Stimulated activated CD4-positive, alpha-beta T cell treated with anti-CD3 and anti-CD28 coated beads, Interleukin-12 subunit alpha, Interleukin-12 subunit beta, amount 100 ng/mL, for 24 hours (primary cell): ENCODE results near the gene SEM1.
"Not testable (repeated sequence)": the region's sequence is repeated elsewhere in the genome, so short reads cannot be mapped to it uniquely, and the experiment has no call there.

Source experiments
- DNase-seq, 2 experiments: peaks; one replicate each; pipeline ENCODE4 v3.0.0-alpha.2; 2020; ENCODE audit warnings: low read depth in 2 of 2

SEM1 gene

DNA sequence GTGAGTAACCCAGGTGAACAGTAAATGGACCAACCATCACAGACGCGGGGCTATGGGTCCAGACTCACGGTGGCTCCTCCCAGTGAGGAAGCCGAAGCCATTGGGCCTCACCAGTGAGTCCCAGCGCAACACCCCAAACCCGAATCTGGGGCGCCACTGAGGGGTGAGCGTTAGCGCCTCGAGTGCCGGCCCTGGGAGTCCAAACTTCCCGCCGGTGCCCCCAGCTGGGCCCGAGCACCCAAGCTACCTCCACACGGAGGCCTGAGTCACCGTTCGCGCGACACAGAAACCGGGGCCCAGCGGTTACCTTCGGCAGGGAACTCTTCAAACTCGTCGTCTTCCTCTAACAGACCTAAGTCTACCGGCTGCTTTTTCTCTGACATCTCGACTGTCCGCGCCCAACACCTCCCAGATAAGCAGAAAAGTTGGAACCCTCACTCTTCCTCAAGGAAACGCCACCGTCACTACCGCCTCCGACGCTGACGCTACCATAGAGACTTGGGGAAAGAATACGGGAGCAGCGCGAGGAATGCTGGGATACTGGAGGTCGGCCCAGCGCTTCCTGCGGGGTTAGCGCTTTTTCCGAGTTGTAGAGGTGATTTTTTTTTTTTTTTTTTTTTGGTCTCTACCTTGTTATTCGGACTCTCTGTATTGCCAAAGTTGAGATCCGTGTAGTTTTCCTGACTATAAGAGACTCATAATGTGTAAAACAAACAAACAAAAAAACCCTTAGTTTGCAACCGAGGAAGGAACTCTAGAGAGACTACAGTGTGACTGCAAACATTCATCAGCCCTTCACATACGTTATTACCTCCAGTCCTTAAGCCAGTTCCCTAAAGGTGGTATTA lies at the start of gene SEM1:
TSS of gene SEM1 (minus strand) at position 466 of the 848 bp plus-strand sequence. CDS start at position 383, 83 bp downstream.
- DNase-seq, result peak; percentile 50 to 52

- not testable (repeated sequence) for DNase-seq
Observed at GRCh38 chr7:96757880-96758279, 48.2 kb upstream of the SEM1 start.

GRCh38 chr7:96747418-96747940 lies 37.8 kb upstream of the SEM1 start:
- no peak for DNase-seq

DNA sequence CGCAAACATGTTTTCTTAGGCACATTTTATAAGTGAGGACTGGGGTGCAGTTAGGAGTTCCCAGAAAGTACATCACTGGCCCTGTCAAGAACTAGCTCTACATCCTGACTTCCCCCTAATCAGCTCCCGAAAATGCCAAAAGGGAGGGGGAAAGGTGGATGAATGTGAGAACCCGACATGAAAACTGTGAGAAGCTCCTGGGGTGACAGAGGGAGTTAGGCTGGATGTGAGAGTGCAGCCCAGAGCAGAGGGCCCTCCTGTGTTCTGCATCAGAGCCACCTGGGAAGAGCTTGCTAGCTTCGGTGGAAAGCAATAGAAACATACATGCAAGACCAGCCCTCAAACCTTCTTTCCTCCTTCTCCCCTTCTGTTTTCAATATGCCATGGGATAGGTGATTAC lies 30.5 kb upstream of the SEM1 start:
- no peak for DNase-seq

DNA sequence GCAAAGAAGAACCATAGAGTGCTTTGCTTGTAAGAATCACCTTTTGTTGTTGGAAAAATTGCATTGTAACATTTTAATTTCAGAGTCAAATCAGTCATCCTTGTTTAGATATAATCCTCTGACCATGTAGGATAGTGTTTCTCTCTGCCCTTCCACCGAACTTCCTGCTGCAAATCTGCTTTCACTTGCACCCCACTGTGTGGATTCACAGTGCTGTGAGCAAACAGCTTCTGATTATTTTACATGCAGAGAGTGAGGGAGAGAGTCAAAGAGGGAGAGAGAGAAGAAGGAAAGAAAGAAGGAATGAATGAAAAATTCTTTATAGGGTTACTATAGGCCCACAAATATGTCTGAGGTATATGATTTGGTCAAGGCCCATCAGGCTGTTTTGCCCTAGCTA lies 30.0 kb upstream of the SEM1 start:
- no peak for DNase-seq

GRCh38 chr7:96739167-96739566 lies 29.5 kb upstream of the SEM1 start:
- DNase-seq, result no peak

DNA sequence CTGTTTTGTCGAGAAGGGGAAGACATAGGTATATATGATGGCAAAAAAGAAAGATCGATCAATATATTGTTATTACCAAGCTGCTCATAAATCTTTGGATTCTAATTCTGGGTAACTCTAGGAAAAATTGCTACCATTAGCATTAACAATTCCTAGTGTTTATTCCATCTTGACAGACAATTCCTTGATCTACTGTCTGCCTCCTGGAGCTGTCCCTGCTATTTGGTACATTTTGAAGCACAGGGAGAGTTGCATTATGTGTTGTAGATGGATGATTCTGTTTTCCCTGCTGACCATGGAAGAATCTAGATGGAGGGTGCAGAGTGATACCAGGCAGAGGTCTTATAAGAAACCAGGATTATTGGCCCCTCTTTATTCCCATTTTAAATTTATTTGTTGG lies 29.1 kb upstream of the SEM1 start:
- no peak for DNase-seq

GRCh38 chr7:96737545-96738050 lies 28.0 kb upstream of the SEM1 start:
- DNase-seq, result no peak

GRCh38 chr7:96734343-96734742 lies 24.7 kb upstream of the SEM1 start:
- no peak for DNase-seq

DNA sequence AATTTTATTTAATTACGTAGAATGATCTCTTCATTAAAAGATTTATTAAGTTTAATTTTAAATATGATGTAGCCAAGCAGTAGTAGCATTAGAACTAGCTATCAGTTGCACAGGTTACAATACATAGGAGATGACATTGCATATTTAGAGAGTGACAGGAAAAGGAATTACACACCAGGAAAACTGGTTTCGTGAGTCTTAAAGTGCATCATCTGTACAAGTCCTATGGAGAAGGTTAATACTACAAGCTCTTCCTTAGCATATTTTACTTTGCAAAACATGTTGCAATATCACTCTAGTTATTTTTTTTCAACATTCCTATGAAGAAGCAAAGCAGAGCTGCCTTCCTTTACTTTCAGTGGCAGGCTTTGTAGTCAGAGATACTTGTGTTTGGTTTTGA lies 20.2 kb upstream of the SEM1 start:
- DNase-seq, result no peak

DNA sequence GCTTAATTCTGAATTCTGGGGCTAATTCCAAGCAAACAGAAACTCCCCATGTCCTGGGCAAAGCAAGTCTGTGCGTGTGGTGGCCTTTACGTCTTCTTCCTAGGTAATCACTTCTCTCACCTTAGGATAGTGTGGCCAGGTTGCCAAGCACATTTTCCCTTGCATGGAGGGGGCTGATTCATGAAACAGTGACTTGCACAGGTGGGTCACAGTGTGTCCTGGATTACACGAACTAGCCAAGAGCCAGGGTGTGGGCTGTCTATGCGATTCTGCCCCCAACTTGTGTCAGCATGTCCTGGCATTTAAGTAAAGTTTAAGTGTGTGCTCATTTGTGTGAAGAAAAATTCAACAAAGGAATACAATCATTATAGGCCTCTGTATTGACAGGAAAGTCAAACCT lies 18.5 kb upstream of the SEM1 start:
- no peak for DNase-seq

- DNase-seq, result no peak
Observed at GRCh38 chr7:96727534-96728088, 18.0 kb upstream of the SEM1 start.

- DNase-seq, result no peak
Observed at GRCh38 chr7:96723622-96724021, 14.0 kb upstream of the SEM1 start.

GRCh38 chr7:96722928-96723327 lies 13.3 kb upstream of the SEM1 start:
- not testable (repeated sequence) for DNase-seq

DNA sequence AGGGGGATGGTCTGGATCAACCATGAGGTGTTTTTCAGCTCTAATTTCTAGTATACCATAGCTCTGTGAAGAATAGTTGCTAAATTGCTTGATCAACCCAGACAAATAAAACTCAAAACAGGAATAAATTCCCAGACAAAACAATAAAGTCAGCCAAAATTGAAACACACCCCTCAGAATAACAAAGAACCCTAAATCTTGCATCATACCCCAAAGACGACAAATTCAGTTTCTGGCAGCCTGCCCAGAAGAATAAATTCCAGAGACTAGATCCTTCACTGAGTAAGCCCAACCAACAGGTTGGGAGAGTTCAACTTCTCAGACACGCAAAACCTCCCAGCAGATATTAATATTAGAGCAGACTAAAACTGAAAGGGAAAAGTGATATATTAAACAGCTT lies 11.2 kb upstream of the SEM1 start:
- no peak for DNase-seq

- no peak for DNase-seq
Observed at GRCh38 chr7:96719164-96719563, 9.5 kb upstream of the SEM1 start.

DNA sequence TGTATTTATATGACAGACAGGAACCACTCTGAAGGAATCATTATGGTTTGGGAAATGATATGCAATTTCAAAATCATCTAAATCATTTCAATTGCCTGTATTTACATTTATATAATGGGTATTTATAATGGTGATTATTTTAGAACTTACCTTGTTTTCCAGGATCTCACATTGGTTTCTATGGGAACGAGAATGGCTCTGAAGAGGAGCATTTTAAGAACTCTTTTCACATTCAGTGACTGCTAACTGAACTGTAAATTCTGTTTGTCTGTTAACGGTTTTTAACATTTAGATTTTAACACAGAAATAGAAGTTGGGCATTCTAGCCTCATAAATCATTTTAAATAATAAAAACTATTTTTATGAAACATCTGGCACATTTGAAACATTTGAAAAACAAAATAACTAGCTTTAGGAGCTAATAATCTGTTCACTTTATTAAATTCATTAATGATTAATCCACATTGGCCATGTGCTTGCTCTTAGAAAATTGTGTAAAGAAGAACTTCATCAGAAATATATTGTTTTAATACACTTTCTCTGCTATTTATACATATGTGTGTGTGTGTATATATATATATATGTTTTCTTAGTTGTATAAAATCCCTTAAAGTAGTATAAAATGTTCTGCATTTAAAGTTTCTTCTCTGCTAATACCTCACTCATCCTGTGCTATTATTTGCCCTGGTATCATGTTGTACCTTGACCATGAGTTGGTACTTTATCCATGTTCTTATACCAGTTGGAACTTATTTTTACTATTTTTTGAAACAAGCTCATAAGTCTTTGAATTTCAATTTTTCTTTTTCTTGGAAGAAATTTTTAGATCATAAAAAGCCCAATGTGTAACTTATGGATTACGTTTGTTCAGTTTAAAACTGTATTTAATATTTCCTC lies 8.7 kb upstream of the SEM1 start:
- DNase-seq, result no peak

GRCh38 chr7:96713037-96713436 lies 3.4 kb upstream of the SEM1 start:
- no peak for DNase-seq

DNA sequence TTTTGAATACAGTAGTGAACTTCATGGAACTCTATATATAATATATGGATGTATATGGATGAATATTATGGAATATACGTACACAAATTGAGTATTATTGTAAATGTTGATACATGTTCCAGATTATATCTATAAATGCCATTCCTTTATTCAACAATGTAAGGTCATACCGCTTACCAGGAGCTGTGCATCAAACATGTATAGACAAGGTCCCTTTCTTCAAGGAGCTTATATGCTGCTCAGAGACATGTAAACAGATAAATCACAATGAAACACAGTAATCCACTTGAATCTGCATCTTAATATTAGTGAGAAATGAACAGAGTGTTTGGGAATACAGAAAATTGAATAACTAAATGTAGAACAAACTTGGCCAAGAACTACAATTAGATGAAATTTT lies 898 bp upstream of the SEM1 start:
- DNase-seq, result no peak

DNA sequence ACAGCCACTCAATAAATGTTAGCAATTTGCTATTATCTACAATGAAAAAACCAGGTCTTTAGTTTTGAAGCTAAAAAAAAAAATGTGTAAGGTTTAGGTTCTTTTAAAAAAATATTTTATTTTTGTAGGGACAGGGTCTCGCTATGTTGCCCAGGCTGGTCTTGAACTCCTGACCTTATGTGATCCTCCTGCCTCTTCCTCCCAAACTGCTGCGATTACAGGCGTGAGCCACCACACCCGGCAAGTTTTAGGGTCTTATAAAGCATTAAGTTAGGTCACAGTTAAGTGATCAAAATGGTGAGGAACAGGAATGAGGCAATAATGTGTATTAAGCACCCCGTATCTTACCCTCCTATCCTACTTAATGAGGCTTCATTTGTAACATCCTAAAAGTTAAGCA lies 774 bp downstream of the SEM1 start:
- DNase-seq, result no peak

GRCh38 chr7:96707901-96708774 lies 1.5 kb downstream of the SEM1 start:
- no peak for DNase-seq
